GM21717 (cell line): ENCODE data around the gene NRXN3.

ENCODE experiments used
- ATAC-seq: cut with Tn5 transposase; IDR thresholded peaks from one replicate; pipeline ENCODE4 v1.9.1; 2021; ENCODE audit warnings: mild to moderate bottlenecking, moderate library complexity; ENCODE audit not compliant: unreplicated experiment

Gene NRXN3

GRCh38 chr14:79426103-79426755 is 1256.1 kb downstream of the NRXN3 start:
- ATAC-seq = no peak

DNA sequence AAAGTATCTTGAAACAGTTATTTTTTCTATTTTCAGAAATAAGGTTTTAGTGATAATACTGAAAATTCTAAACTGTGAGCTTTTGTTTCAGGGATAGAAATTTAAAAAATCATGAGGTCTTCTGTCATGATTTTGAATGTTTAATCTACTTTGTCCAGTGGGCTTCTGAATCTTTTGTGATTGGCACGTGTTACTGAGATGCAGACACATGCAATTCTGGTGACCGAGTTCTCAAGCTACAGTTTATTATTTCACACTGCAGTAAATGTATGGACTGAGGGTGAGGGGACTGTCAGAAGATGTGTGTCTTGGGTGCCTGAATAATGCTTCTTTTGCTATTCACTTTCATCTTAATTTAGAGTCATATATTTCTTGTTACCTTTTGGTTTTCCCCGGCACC is 1262.5 kb downstream of the NRXN3 start:
- ATAC-seq = no peak

- no peak for ATAC-seq
Measured at GRCh38 chr14:79436335-79436734, 1266.2 kb downstream of the NRXN3 start.

- no peak for ATAC-seq
Measured at GRCh38 chr14:79437951-79438350, 1267.8 kb downstream of the NRXN3 start.

DNA sequence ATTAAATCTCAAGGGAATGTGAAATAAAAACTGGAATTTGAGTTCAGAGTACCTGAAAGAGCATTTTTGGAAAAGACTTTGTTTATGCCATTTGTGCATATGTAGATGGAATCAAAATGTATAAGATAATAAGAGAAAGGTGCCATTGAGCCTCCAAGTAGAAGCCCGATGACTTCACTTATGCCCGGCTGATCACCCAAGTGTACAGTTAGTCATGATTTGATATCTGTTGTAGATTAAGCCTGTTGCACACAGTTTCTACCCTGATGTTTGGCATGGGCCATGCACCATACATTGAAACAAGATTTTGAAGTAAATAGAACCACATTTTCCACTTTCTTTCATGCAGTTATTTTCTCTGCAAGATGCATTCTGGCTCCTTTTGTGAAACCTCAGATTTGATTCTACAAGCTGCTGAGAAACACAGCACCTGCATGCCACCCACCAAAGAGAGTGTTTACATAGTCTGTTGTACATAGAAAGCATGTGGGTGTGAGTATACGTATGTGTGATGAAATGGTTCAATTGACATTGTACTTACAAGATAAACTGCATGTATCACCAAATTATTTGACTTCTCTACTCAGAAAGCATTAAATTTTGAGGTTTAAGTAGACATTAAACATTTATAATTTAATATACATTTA is 1268.6 kb downstream of the NRXN3 start:
- ATAC-seq = no peak

- no peak for ATAC-seq
Measured at GRCh38 chr14:79442786-79443185, 1272.6 kb downstream of the NRXN3 start.

DNA sequence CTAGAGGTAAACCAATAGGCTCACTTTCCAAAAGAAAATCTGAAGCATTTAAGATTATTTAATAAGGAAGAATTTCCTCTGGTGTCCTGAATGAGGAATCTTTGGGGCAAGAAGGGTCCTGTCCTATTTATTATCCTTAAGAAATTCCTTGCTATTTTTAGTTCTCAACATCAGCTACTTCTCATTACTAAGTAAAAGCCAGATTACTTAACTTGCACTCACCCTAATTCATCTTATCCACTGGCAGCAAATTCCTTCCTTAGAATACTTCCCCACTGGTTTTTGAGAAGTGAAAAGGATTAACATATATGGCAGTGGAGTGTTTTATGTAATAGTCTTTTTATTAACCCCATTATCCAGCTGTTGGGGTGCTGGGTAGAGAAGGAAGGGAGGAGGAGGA is 1273.4 kb downstream of the NRXN3 start:
- no peak for ATAC-seq

DNA sequence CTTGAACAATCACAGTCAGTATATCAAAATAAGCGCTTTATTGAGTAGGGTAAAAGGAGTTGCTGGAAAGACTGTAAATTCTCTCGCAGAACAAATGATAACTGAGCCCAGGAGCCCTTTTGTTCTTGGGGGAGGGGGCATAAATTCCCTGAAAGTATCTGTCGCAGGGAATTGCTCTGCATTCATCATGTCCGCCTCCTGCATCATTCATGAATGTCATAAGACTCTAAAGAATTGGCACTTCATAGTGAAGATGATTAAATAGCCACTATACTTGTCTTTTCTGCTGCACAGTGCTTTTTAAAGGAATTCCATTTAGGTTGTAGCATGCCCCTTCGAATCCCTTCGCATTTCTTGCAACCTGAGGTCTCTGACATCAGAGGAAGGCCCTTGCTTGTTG is 1278.8 kb downstream of the NRXN3 start:
- no peak for ATAC-seq

- no peak for ATAC-seq
Measured at GRCh38 chr14:79451601-79452000, 1281.4 kb downstream of the NRXN3 start.

DNA sequence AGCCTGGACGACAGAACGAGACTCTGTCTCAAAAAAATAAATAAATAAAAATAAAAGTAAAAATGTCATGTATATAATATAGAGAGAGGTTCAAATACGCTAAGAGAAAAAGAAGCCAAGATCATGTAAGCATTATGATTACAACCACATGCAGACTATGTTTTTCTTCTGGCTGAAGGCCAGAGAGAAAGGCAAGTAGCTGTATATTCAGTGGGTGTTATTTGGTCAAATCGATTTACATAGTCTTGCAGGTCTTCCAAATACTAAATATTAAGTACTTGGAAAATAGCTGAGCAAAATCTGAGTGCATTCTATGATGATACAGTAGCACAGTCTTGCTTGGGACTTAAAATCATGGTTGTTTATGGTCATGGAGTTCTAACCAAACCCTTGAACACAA is 1283.1 kb downstream of the NRXN3 start:
- no peak for ATAC-seq

DNA sequence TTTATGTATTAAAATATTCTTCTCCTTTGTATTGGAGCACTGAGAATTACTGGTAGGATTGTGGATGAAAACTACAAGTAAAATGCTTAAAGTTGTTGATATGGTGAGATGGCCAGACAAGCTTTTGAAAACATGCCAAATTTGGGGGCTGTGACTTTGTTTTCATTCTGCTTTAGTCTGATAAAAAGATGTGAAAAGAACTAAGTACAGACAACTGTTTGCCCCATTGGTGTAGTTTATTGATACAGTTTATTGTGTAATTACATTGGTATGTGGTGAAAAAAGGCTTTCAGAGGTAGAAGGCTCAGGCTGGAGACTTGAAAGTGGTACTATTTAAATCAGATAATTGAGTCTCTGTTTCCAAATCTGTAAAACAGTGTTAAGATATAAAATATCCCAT is 1294.3 kb downstream of the NRXN3 start:
- no peak for ATAC-seq

DNA sequence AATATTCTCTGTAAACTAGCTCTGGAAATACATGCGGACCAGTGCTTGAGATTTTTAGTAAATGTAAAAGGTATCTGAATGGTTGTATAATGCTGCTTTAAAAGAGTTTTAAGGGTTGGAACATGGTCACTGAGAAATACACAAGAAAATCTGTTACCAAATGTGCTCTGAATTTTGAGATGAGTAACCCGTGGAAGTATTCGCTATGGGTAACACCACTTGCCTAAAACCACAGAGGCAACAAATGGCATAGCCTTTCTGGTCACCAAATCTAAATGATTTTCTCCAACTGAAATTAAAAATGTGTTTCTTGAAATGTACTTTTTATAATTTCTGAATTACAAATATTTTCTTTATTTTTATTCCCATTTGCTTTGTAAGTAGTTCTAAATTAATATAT is 1295.5 kb downstream of the NRXN3 start:
- no peak for ATAC-seq

GRCh38 chr14:79466938-79467527 is 1296.9 kb downstream of the NRXN3 start:
- ATAC-seq = no peak

DNA sequence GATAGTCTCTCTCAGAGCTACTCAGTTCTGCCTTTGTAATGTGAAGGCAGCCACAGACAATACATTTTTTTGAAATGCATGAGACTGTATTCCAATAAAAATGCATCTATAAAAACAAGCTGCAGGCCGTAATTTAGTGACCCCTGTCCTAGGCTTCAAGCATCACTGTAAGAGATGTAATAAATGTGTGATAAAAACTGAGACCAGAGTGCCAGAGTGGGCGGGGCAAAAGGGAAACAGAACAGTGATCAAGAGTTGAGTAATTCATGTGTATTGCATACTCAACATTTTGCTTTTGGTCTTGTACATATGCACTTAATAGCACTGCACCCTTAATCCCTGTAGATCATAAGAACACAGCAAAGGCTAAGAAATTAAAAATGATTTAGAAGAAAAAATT is 1297.7 kb downstream of the NRXN3 start:
- ATAC-seq = no peak

DNA sequence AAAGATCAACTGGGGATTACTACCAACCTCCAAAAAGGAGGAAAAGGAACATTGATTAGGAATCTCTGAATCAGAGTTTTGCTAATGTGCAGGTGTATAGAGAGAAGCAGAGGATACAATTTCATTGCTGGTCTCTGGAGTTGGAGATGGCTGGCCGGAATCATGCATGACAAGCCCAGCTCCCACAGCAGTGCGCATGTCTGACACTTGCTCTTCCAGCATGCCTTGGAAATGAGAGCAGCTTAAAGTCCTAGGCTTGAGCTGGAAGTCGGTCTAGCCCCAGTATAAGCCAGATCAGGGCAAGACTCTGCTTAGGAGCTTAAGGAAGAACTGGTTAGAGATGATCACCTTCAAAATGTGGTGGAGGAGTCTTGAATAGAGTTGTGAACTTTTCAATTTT is 1298.3 kb downstream of the NRXN3 start:
- ATAC-seq = no peak

- no peak for ATAC-seq
Measured at GRCh38 chr14:79473651-79474050, 1303.5 kb downstream of the NRXN3 start.

DNA sequence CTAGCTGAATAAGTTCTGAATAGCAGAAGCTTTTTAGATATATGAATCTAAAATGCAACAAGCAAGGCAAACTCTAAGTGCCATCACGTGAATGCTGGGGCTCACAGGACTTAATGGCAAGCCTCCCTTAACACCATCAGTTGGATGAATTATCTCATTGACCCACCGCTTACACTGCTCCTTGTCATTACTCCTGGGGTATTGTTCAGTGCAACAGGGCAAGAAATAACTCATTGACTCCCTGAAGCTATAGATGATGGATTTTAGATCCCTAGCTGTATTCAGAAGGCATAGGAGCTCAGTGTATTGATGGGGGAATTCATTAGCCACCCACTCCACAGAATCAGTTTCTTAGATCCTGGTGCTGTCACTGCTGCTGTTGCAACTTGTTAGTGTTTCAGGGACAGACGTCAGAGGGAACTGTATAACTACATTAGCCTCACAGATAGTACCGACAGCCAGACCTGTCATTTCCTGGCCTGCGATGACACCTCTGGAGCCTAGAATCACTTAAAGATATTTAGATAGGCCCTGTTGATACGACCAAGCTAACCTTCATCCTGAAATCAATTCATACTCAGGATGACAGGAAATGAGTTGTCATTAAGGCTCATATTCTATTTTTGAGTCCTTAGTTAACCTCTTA is 1305.8 kb downstream of the NRXN3 start:
- no peak for ATAC-seq

DNA sequence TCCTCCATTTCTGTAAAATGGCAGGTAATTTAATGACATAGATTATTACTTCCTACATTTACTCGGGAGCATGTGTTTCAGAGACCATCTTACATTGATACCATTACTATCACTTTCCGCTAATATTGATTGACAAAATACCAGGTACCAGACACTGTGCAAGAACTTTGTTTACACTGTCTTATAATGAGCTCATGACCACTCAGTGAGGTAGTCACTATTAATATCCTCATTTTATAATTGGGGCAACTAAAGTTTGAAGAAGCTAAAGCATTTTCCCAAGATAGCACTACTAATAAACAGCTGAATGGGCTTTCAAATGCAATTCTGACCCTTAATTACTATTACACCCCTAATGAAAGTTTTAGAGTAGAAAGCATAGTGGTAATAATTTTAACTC is 1306.4 kb downstream of the NRXN3 start:
- ATAC-seq = no peak

DNA sequence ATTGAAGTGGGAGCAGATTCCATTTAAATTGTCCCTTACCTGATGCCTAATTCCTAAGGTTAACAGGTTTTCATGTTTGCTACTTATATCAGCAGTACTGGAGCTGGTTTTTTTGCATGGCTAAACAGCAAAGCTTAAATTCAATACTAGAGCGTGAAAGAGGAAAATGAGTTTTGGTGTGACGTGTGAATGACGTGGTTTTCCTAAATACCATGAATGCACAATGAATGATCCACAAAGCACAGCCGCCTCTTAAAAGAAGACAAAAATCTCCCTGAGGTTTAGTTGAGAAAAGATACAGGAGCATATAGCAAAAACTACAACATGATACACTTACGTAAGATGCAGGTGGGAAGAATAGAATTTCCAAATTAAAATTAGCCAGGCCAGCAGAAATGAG is 1310.0 kb downstream of the NRXN3 start:
- ATAC-seq = no peak

GRCh38 chr14:79482825-79483224 is 1312.7 kb downstream of the NRXN3 start:
- no peak for ATAC-seq

- no peak for ATAC-seq
Measured at GRCh38 chr14:79483477-79484388, 1313.6 kb downstream of the NRXN3 start.
